GM12892 (cell line): ENCODE measurements around the gene GALNT16.

Experiments
- POLR2A ChIP-seq: IDR thresholded peaks from 2 replicates; pipeline ENCODE4 v1.6.1; 2011; ENCODE audit warnings: low read depth, low read length, control low read depth
- POLR2AphosphoS5 ChIP-seq: IDR thresholded peaks from 2 replicates; pipeline ENCODE4 v1.6.1; 2011; ENCODE audit warnings: low read depth, low read length, control low read depth

DNA sequence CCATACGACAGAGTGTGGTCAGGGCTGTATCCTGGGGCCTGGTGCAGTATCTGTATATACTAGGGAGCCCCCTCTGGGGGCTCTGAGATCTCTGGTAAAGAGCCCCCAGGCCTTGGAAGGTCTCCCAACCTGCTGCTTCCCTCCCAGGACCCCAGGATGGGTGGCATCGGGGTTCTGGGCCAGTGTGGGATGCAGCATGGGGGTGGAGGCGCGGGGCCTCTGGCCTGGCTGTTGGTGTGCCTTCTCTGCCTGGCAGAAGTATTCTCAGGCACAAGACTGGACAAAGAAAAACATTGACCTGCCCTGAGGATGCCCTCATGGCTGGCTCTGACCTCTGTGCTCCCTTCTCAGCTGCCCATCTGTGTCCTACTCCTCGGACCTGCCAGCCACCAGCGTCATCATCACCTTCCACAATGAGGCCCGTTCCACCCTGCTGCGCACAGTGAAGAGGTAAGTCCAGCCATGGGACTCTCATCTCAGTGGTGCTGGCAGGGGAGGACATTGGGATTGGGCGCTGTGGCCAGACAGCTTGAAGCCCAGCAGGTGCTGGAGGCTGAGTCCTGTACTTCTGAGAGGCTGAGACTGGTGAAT is 64.5 kb downstream of the GALNT16 start:
- no peak for TF ChIP-seq POLR2A
- TF ChIP-seq POLR2AphosphoS5: no peak
